Posterior cingulate gyrus (tissue), 11 donors: Measurements from ENCODE around the gene PVALB.

Source experiments
- DNase-seq, 10 donors: peaks; one replicate each; pipeline versions ENCODE4 v3.0.0 to v3.0.0-alpha.2; 2020 to 2021; ENCODE audit warnings: mixed read lengths in 3 of 10
- intact Hi-C: fragments of 100-400 bp; cut with DNase I; formaldehyde crosslinking; loops from one replicate; pipeline ENCODE4 v1.15.1; 2023

The PVALB gene

DNA sequence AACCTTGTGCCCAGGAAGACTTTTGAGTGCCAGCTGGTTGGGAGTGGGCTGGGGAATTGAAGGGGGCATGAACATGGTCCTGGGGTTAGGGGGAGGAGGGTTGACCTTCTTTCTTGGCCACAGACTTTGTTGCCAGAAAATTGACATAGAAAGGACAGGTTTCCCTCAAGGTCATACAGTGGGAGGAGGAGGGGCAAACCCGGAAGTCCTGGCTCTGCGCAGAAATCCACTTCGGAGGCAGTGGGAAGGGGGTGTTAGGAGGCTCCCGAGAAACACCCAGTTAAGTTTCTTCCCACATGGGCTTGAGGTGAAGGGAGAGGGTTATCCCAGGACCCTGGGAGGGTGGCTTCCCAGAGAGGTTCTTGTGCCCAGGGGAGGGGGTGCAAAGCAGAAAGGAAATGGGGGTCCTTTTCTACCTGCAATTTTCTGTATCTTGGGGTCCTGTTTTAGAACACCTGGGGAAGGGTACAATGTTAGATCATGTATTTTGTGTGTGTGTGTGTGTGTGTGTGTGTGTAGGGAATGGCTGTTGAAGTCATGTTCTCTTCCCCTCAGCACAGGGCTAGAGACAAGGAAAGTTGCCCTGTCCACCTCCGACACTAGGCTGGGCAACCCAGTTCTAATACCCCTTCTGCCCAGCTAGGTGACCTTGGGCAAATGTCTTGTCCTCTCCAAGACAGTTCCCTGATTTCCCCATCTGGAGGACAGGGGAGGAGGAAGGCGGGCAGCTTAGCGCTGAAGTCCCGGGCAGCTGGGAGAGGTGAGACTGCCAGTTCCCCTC, 1.1 kb downstream of the PVALB start:
- intact Hi-C loops: no loop called here
- no peak for DNase-seq

GRCh38 chr22:36814801-36815200, 2.0 kb downstream of the PVALB start:
- intact Hi-C loops: no loop called here
- DNase-seq: peak in 1 of 10 donors; percentile 24

DNA sequence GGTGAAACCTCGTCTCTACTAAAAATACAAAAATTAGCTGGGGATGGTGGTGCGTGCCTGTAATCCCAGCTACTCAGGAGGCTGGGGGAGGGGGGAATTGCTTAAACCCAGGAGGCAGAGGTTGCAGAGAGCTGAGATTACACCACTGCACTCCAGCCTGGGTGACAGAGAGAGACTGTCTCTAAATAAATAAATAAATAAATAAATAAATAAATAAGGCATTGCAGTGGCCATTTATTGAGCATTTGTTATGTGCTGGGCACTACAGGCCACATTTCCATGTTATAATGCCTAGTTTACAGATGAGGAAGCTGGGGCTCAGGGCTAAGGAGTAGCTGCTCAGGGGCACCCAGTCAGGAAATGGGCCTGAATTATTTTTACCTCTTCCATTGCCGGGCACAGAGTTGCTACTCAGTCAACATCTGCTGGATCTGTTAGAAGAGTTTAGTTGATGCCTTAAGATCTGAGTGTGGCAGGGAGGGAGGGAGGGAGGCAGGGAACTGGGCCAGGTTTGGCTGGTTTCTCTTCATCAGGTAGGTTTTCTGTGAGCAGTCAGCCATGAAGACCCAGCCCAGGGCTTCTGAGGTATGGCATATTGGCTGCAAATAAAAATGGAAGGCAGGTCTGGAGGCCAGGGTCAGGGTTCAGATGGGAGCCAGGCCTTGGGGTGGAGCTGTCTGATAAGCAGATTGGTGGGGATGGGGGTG, 5.6 kb downstream of the PVALB start:
- intact Hi-C loops: no loop called here
- DNase-seq: peak in 1 of 10 donors; percentile 24

DNA sequence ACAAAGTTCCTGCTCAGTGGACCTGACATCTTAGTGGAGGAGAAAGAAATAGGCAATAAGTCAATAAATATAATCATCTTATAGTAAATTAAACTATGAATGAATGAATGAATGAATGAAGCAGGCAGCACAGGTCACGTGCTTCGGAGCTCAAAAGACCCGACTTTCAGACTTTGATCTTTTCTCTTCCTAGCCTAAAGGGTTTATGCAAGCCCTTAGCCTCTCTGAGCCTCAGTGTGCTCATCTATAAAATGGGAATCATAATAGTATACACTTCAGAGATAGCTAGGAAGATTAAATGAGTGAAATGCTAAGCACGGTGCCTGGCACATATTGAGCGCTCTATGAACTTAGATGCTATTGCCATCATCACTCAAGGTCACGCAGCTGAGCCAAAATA, 7.5 kb downstream of the PVALB start:
- no peak for DNase-seq
- intact Hi-C loops: no loop called here

DNA sequence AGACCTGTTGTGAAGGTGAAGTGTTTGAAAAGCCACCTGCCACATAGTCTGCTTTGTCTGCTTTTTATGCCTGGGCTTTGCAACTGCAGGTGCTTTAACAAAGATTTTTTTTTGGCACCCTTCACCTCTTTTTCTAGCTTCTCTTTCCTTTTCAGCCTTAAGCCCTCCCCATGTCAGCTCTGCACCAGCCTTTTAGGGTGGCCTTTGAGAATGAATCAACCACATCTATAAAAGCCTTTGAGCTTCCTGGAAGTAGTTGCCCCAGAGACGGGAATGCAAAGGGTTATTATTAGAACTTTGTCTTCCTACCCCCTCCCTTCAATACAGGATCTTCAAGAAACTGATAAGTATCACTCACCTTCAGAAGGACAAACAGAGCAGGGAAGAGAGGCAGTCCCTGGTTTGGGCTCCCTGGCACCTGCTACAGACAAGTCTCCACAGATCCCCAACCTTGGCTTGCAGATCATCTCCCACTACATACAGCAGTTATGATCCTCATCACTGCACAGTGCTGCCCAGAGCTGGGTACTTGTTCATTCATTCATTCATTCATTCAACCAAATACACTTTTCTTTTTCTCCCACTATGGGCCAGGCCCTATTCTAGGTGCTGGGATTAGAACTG, 8.0 kb downstream of the PVALB start:
- DNase-seq: peak in 1 of 10 donors; percentile 11
- intact Hi-C loops: no loop called here

DNA sequence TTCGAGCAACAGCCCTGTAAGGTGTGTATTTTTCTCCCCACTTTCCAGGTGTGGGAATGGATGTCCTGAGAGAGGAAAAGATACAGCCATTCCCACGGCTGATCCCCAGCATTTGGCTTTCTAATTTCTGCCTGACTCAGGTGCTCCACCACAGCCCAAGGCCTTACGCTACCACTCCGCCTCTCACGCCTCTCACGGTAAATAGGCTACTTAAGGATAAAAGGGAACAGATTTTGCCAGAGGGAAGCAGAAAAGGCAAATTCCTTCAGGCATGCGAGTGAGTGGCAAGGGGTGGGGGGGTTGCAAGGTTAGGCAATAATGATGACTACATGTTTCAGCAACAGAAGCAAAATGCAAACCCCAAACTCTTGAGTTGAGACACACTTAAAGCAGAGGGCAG, 9.2 kb downstream of the PVALB start:
- intact Hi-C loops: no loop called here
- peak in 2 of 10 donors; percentile 4 to 16 for DNase-seq

GRCh38 chr22:36806835-36807234, 10.0 kb downstream of the PVALB start:
- DNase-seq: peak in 1 of 10 donors; percentile 58

GRCh38 chr22:36803358-36803757, 13.5 kb downstream of the PVALB start:
- intact Hi-C loops: no loop called here
- DNase-seq: peak in 1 of 10 donors; percentile 8

More at GRCh38 chr22:36806835-36807234, 10.0 kb downstream of the PVALB start:
- intact Hi-C loops: no loop called here

DNA sequence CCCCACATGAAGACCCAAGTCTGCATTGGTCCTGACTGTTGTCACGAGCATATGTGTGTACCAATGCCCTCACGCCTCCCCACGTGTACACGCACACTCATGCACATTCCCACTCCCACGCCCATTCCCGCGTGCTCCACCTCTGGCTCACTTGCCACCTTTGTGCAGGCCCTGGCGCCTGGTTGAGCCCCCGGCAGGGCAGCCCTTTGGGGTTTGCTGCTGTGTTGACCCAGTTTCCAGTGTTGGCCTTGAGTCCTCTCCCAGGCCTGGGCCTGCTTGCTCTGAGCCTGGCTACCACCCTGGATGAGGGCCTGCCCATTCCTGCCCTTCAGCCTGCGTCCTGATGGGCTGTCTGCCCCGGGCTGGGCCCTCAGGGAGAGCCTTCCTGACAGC, 18.2 kb downstream of the PVALB start:
- intact Hi-C loops: no loop called here
- DNase-seq: peak in 2 of 10 donors; percentile 26 to 82

GRCh38 chr22:36797911-36798673, 18.7 kb downstream of the PVALB start:
- DNase-seq: peak in 2 of 10 donors; percentile 68 to 72
- intact Hi-C loops: no loop called here

DNA sequence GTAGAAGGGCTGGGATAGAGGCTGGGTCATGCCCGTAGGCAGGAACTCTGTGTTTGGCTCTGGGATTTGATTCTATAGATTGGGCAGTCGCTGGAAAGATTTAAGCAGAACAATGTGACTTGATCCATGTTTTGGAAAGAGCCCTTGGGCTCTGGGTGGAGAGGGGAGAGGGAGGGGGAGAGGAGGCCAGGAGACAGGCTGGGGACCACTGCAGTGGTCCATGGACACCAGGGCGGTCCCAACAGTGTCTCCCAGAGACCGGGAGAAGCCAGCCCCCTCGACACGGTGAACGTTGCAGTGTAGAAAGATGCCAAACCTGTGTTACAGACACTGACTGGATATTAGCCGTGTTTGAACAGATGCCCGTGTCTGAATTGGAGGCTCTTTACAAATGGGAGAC, 19.5 kb downstream of the PVALB start:
- intact Hi-C loops: no loop called here
- DNase-seq: peak in 2 of 10 donors; percentile 18 to 32

DNA sequence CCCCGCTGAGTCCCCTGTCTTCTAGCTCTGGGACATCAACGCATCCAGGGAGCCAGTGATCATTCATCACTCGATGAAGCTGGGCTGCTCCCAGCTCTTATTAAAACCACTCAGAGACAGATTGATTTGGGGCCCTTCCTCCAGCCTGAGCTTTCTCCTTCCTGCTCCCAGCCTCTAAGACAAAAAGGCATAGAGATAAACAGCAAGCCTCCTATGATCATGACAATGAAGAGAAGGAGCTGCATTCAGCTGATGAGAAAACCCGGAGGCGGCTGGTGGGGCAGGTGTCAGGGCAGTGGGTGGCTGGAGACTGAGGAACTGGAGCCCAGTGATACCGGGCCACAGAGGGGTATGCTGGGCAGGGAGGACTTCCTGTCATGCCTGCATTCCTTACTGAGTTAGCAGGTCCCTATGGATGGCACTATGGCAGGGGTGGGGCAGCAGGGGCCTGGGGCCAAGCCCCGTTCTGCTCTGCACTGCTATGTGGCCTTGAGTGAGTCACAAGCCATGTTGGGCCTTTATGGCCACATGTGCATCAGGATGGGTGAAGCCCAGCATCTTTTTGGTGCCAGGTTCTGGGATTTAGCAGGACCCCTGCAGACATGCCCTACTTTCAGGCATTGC, 20.2 kb downstream of the PVALB start:
- DNase-seq: peak in 2 of 10 donors; percentile 61 to 67
- intact Hi-C loops: no loop called here

DNA sequence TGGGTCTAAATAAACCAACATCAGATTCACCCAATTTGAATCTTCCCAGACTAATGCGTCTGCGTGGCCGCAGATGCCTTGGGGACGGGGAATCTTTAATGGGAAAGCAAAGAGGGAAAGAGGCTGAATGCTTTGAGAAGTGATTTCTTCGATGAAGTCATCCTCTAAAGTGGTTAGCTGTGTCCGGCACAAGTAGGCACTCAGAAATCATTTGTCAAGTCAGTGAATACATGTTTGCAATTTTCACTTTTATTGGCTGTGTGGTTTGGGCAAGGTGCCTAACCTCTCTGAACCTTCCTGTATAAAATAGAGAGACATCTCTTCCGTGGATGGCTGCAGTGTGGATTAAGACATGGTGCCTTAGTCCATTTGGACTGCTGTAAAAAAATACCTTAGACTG, 21.2 kb downstream of the PVALB start:
- no peak for DNase-seq
- intact Hi-C loops: no loop called here

- intact Hi-C loops: no loop called here
- DNase-seq: no peak
Measured at GRCh38 chr22:36790648-36791047, 26.2 kb downstream of the PVALB start.

DNA sequence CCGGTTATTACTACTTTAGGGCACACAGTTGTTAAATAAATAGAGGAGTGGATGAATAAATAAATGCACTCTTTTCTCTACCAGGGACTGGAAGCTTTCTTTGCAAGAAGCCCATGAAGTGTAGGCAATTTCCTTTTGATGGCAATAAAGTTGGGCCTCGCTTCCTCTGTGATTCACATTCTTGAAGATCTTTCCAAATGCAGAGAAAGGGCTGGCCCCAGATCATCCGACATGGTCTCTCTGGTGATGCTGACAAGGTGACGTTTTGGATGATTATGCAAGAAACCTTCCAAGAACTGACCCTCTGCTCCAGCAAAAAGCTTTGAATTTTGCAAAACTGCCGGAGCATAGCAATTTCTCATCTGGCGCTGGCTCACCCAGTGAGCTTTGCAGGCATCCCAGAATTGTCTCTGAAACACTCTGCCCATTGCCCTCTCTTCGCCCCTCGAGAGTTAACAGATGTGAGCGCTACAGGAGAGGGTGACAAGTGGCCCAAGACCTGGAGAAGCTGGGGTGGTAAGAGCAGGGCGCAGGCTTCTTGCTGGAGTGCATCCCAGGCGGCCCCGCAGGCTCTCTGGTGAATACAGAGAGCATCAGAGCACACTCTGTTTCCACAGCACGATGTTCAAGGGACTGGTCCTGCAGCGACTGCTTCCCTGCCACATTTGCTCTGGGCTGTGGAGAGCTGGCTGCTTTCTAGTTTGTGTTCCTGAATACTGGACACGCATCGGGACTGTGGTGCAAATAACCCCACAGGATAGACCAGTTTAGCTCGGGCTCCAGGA, 29.4 kb downstream of the PVALB start:
- intact Hi-C loops: no loop called here

DNA sequence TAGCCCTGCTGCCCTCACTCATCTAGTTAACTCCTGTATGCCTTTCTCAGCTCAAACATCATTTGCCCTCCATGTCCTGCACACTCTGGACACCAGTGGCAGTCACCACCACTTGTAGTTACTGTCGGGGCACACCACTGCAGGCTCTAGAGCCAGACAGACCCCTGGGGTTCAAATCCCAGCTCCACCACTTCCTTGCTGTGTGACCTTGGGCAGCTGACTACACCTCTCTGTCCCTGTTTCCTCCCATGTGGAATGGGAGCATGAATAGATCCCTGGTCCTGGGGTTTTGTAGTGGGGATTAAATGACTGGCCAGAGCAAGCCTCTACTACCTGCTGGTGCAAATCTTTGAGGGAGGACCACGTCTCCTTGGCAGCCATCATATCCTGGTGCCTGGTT, 33.1 kb downstream of the PVALB start:
- intact Hi-C loops: loop anchor here (5.0 kb wide), 1 partner anchor 74 kb away; no protein-coding TSS in a partner anchor
- DNase-seq: no peak

More for the DNA sequence above, 29.4 kb downstream of the PVALB start:
- DNase-seq: peak in 2 of 10 donors; percentile 69 to 82

GRCh38 chr22:36781656-36782627, 34.9 kb downstream of the PVALB start:
- intact Hi-C loops: loop anchor here (1.0 to 5.0 kb wide), 2 partner anchors 75 to 196 kb away; no protein-coding TSS in a partner anchor
- peak; percentile 62 to 97 (median 82) for DNase-seq

GRCh38 chr22:36778020-36778419, 38.8 kb downstream of the PVALB start:
- DNase-seq: no peak
- intact Hi-C loops: loop anchor here (5.0 kb wide), 1 partner anchor 246 kb away; no protein-coding TSS in a partner anchor
